GM21367 (cell line): ENCODE data around the gene EPHA4.
"Not testable (repeated sequence)": the region's sequence is repeated elsewhere in the genome, so short reads cannot be mapped to it uniquely, and the experiment has no call there.

Experiments
- ATAC-seq: cut with Tn5 transposase; IDR thresholded peaks from one replicate; pipeline ENCODE4 v1.9.1; 2021; ENCODE audit not compliant: unreplicated experiment

Gene EPHA4

GRCh38 chr2:221513232-221513631, 58.9 kb downstream of the EPHA4 start:
- ATAC-seq: no peak

- not testable (repeated sequence) for ATAC-seq
These were observed 60.8 kb downstream of the EPHA4 start for GRCh38 chr2:221511325-221511724.

- ATAC-seq: no peak
These were observed 65.6 kb downstream of the EPHA4 start for GRCh38 chr2:221506469-221506868.

GRCh38 chr2:221505605-221506004, 66.5 kb downstream of the EPHA4 start:
- ATAC-seq: no peak

GRCh38 chr2:221504905-221505304, 67.2 kb downstream of the EPHA4 start:
- no peak for ATAC-seq

- ATAC-seq: no peak
These were observed 68.1 kb downstream of the EPHA4 start for GRCh38 chr2:221503965-221504364.

GRCh38 chr2:221502270-221503010, 69.7 kb downstream of the EPHA4 start:
- no peak for ATAC-seq

- no peak for ATAC-seq
These were observed 70.2 kb downstream of the EPHA4 start for GRCh38 chr2:221501883-221502269.

GRCh38 chr2:221501210-221501882, 70.8 kb downstream of the EPHA4 start:
- no peak for ATAC-seq

- ATAC-seq: no peak
These were observed 71.4 kb downstream of the EPHA4 start for GRCh38 chr2:221500501-221501209.

GRCh38 chr2:221495731-221496130, 76.4 kb downstream of the EPHA4 start:
- no peak for ATAC-seq

GRCh38 chr2:221494556-221494955, 77.5 kb downstream of the EPHA4 start:
- ATAC-seq: no peak

GRCh38 chr2:221493391-221493790, 78.7 kb downstream of the EPHA4 start:
- ATAC-seq: no peak

- ATAC-seq: no peak
These were observed 79.5 kb downstream of the EPHA4 start for GRCh38 chr2:221492636-221493035.

GRCh38 chr2:221490506-221491060, 81.5 kb downstream of the EPHA4 start:
- ATAC-seq: no peak

- ATAC-seq: no peak
These were observed 83.8 kb downstream of the EPHA4 start for GRCh38 chr2:221488136-221488807.

- no peak for ATAC-seq
These were observed 86.0 kb downstream of the EPHA4 start for GRCh38 chr2:221486106-221486505.

GRCh38 chr2:221485503-221485870, 86.6 kb downstream of the EPHA4 start:
- no peak for ATAC-seq

- ATAC-seq: no peak
These were observed 87.2 kb downstream of the EPHA4 start for GRCh38 chr2:221484761-221485502.

- no peak for ATAC-seq
These were observed 89.2 kb downstream of the EPHA4 start for GRCh38 chr2:221482666-221483455.
